Measurements from ENCODE around the gene GFER. TPM values are rescaled to one million over a fixed set of nuclear protein-coding genes. Genes with fewer than 3 reads are reported as not detected.

Gene GFER
- total RNA-seq, 1 donor from 2014 or later, result 32.7 TPM

GRCh38 chr16:1953734-1954133 lies 30.3 kb upstream of the GFER start:
- intact Hi-C loops (cut with micrococcal nuclease), result no loop called here

GRCh38 chr16:1957434-1958142 lies 26.4 kb upstream of the GFER start:
- intact Hi-C loops (cut with micrococcal nuclease), result loop anchor here (2.0 kb wide), 1 partner anchor 15 kb away; the partner anchor contains the start of gene TBL3

GRCh38 chr16:1958143-1958491 lies 25.9 kb upstream of the GFER start:
- intact Hi-C loops (cut with micrococcal nuclease), result loop anchor here (2.0 kb wide), 1 partner anchor 15 kb away; the partner anchor contains the start of gene TBL3

GRCh38 chr16:1958715-1959268 lies 25.2 kb upstream of the GFER start:
- intact Hi-C loops (cut with micrococcal nuclease), result loop anchor here (1.0 to 2.0 kb wide), 4 partner anchors 14 to 182 kb away; partner anchors contain the start of genes MSRB1, NTHL1, TBL3 and TSC2

GRCh38 chr16:1959269-1960039 lies 24.5 kb upstream of the GFER start, which contains the start of gene NDUFB10:
NDUFB10 (plus strand) TSS chr16:1959538; CDS start chr16:1959625, 87 bp downstream.
- intact Hi-C loops (cut with micrococcal nuclease), result loop anchor here (1.0 to 10.0 kb wide), 5 partner anchors 13 to 345 kb away; partner anchors contain the start of genes CRAMP1, IFT140, MSRB1 and NTHL1

- intact Hi-C loops (cut with micrococcal nuclease), result loop anchor here (10.0 kb wide), 1 partner anchor 346 kb away; the partner anchor contains the start of genes CRAMP1 and IFT140
Observed at GRCh38 chr16:1960665-1961630, 23.0 kb upstream of the GFER start.

GRCh38 chr16:1961651-1962067 lies 22.3 kb upstream of the GFER start:
- intact Hi-C loops (cut with micrococcal nuclease), result loop anchor here (10.0 kb wide), 1 partner anchor 347 kb away; the partner anchor contains the start of genes CRAMP1 and IFT140

- intact Hi-C loops (cut with micrococcal nuclease), result loop anchor here (10.0 kb wide), 1 partner anchor 348 kb away; the partner anchor contains the start of genes CRAMP1 and IFT140
Observed at GRCh38 chr16:1962161-1963153, 21.5 kb upstream of the GFER start.

GRCh38 chr16:1963806-1964505 lies 20.0 kb upstream of the GFER start:
- intact Hi-C loops (cut with micrococcal nuclease), result loop anchor here (1.0 to 10.0 kb wide), 8 partner anchors 8 to 349 kb away; partner anchors contain the start of genes CRAMP1, IFT140, MSRB1 and NTHL1

- intact Hi-C loops (cut with micrococcal nuclease), result loop anchor here (1.0 to 10.0 kb wide), 9 partner anchors 8 to 350 kb away; partner anchors contain the start of genes CRAMP1, IFT140, MLST8 and MSRB1
Observed at GRCh38 chr16:1964506-1965395, 19.2 kb upstream of the GFER start, which contains the start of gene RPS2. RPS2 (minus strand) TSS chr16:1964826; CDS start chr16:1964625, 201 bp downstream.

- intact Hi-C loops (cut with micrococcal nuclease), result loop anchor here (1.0 to 10.0 kb wide), 5 partner anchors 43 to 351 kb away; partner anchors contain the start of genes CRAMP1, IFT140, MLST8 and NTHL1
Observed at GRCh38 chr16:1965396-1966001, 18.5 kb upstream of the GFER start.

GRCh38 chr16:1966460-1966859 lies 17.5 kb upstream of the GFER start, which contains the start of gene RNF151:
RNF151 (plus strand) TSS chr16:1966856; CDS start chr16:1966882, 26 bp downstream.
- intact Hi-C loops (cut with micrococcal nuclease), result loop anchor here (10.0 kb wide), 1 partner anchor 352 kb away; the partner anchor contains the start of genes CRAMP1 and IFT140

- intact Hi-C loops (cut with micrococcal nuclease), result loop anchor here (10.0 kb wide), 1 partner anchor 354 kb away; the partner anchor contains the start of genes CRAMP1 and IFT140
Observed at GRCh38 chr16:1968146-1968953, 15.6 kb upstream of the GFER start.

GRCh38 chr16:1971796-1972489 lies 12.1 kb upstream of the GFER start, which contains the start of gene TBL3:
TBL3 (plus strand) TSS chr16:1972053; CDS start chr16:1972165, 112 bp downstream.
- intact Hi-C loops (cut with micrococcal nuclease), result loop anchor here (1.0 to 2.0 kb wide), 6 partner anchors 8 to 551 kb away; partner anchors contain the start of genes GFER, MAPK8IP3, MSRB1 and NDUFB10

All from T-helper 1 cell treated with Interleukin-12 subunit alpha and Interleukin-12 subunit beta and Interleukin-4 antibody, amounts not matched to agents 30 ng/mL and 1 ng/mL, for 36 hours (primary cell).